ENCODE measurements around the gene RAB10. TPM values are rescaled to one million over a fixed set of nuclear protein-coding genes. Genes with fewer than 3 reads are reported as not detected.

Gene RAB10
- total RNA-seq, 4 donors from 2014 or later: 91.9 to 117 (median 103) TPM

- WGBS, 2 donors (ENCODE audit: low coverage in 1 of 2): 83 to 100% methylated on average over 3 of the region's 11 CpGs
- peaks cover 57% of the 10 kb centered on the region for H3K27me3 ChIP-seq
- no peak for ATAC-seq
Measured at GRCh38 chr2:26176279-26176615, 142.4 kb downstream of the RAB10 start.

DNA sequence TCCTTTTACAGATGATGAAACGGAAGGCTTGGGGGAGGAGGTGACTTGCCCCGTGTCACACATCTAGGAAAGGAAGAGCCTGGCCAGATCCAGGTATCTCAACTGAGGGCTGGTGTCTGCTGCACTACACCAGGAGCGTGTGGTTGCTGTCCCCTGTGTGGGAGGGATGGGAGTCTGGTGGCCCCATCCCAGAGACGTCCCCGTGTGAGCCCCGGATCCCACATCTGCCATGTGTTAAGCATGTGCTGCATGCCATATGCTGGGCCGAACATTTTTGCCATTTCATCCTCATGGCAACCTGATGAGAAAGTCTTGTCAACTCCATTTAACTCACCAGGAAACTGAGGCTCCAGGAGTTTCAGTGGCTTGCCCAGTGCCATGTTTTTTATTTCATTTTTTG is 143.2 kb downstream of the RAB10 start:
- no peak for ATAC-seq

More at GRCh38 chr2:26176279-26176615, 142.4 kb downstream of the RAB10 start:
- TF ChIP-seq POLR2AphosphoS5 (IDR thresholded peaks at IDR 0.05) (no peak), CTCF (IDR thresholded peaks at IDR 0.05) (no peak), EP300 (IDR thresholded peaks at IDR 0.05) (no peak), POLR2A (IDR thresholded peaks at IDR 0.05) (no peak)
- H3K27ac ChIP-seq: no peak overlapping the region
- H3K36me3 ChIP-seq: no peaks in the 10 kb centered on the region
- H3K9me3 ChIP-seq: no peaks in the 10 kb centered on the region
- H3K4me1 ChIP-seq: peaks cover 0 to 35% (median 18%) of the 10 kb centered on the region in 3 donors
- no peak overlapping the region for H3K4me3 ChIP-seq

GRCh38 chr2:26178246-26178645 is 144.4 kb downstream of the RAB10 start:
- Histone ChIP-seq H3K27ac (no peak overlapping the region), H3K9me3 (no peaks in the 10 kb centered on the region), H3K4me3 (peak overlapping the region in 1 of 2 donors; percentile 62), H3K4me1 (peaks cover 0 to 28% (median 16%) of the 10 kb centered on the region in 3 donors), H3K27me3 (peaks cover 41% of the 10 kb centered on the region), H3K36me3 (no peaks in the 10 kb centered on the region)
- no peak for ATAC-seq
- 97% methylated on average over 3 of the region's 3 CpGs; no CpG with 5 or more reads in 1 of the 2 donors for WGBS, 2 donors (ENCODE audit: low coverage in 1 of 2)
- TF ChIP-seq CTCF (IDR thresholded peaks at IDR 0.05): no peak
- TF ChIP-seq POLR2A (IDR thresholded peaks at IDR 0.05): no peak
- TF ChIP-seq EP300 (IDR thresholded peaks at IDR 0.05): no peak
- no peak for TF ChIP-seq POLR2AphosphoS5 (IDR thresholded peaks at IDR 0.05)

More for the DNA sequence above, 143.2 kb downstream of the RAB10 start:
- Histone ChIP-seq H3K36me3 (no peaks in the 10 kb centered on the region), H3K4me1 (peaks cover 0 to 35% (median 18%) of the 10 kb centered on the region in 3 donors), H3K27me3 (peaks cover 50% of the 10 kb centered on the region), H3K9me3 (no peaks in the 10 kb centered on the region), H3K4me3 (no peak overlapping the region), H3K27ac (no peak overlapping the region)
- WGBS, 2 donors (ENCODE audit: low coverage in 1 of 2): 83 to 97% methylated on average over 2 to 6 of the region's 7 CpGs
- no peak for TF ChIP-seq EP300 (IDR thresholded peaks at IDR 0.05)
- no peak for TF ChIP-seq CTCF (IDR thresholded peaks at IDR 0.05)
- no peak for TF ChIP-seq POLR2AphosphoS5 (IDR thresholded peaks at IDR 0.05)
- TF ChIP-seq POLR2A (IDR thresholded peaks at IDR 0.05): no peak

GRCh38 chr2:26178746-26179436 is 145.0 kb downstream of the RAB10 start:
- WGBS, 2 donors (ENCODE audit: low coverage in 1 of 2): 13 to 47% methylated on average over 2 to 4 of the region's 48 CpGs
- TF ChIP-seq POLR2AphosphoS5 (IDR thresholded peaks at IDR 0.05) (no peak), CTCF (IDR thresholded peaks at IDR 0.05) (no peak), EP300 (IDR thresholded peaks at IDR 0.05) (no peak), POLR2A (IDR thresholded peaks at IDR 0.05) (no peak)
- Histone ChIP-seq H3K4me1 (peaks cover 0 to 22% (median 10%) of the 10 kb centered on the region in 3 donors), H3K27ac (peak overlapping the region in 1 of 4 donors; percentile 27), H3K36me3 (no peaks in the 10 kb centered on the region), H3K9me3 (no peaks in the 10 kb centered on the region), H3K27me3 (peaks cover 35% of the 10 kb centered on the region), H3K4me3 (peak overlapping the region; percentile 34 to 62)
- ATAC-seq: peak; percentile 66

DNA sequence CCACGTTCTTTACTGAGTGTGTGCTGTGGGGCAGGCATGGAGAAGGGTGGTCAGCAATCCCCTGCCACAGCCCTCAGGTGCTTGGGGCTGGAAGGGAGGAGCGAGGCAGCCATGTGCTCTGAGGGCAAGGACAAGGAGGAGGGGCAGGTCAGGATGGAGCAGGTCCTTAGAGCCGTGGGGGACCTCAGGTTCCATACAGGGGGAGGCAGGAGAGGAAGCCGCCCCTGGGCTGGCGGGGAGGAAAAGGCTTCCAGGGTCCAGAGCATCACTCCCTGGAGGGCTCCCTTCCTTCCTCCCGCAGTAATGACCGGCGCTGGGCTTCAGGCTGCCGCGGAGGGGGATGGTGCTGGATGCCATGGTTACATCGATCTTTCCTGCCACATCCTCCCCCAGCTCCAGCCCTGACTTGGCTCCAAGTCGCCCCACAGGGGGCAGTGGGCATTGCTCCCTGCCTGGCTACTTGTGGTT is 145.6 kb downstream of the RAB10 start:
- TF ChIP-seq EP300 (IDR thresholded peaks at IDR 0.05) (no peak), POLR2AphosphoS5 (IDR thresholded peaks at IDR 0.05) (no peak), CTCF (IDR thresholded peaks at IDR 0.05) (no peak), POLR2A (IDR thresholded peaks at IDR 0.05) (no peak)
- Histone ChIP-seq H3K9me3 (no peaks in the 10 kb centered on the region), H3K27ac (no peak overlapping the region), H3K4me1 (peaks cover 0 to 24% (median 7%) of the 10 kb centered on the region in 3 donors), H3K4me3 (peak overlapping the region in 1 of 2 donors; percentile 62), H3K27me3 (peaks cover 29% of the 10 kb centered on the region), H3K36me3 (no peaks in the 10 kb centered on the region)
- 20 to 40% methylated on average over 1 to 3 of the region's 12 CpGs for WGBS, 2 donors (ENCODE audit: low coverage in 1 of 2)
- no peak for ATAC-seq
